Left lobe of liver (tissue), 2 donors: Measurements from ENCODE around the gene MAST1. TPM values are rescaled to one million over a fixed set of nuclear protein-coding genes. Genes with fewer than 3 reads are reported as not detected.
A peak's percentile ranks its signal among the peaks of the same experiment; 100 is the strongest.

Experiments
- ATAC-seq: fragments of 200-7000 bp; cut with Tn5 transposase; one replicate; pipeline ENCODE4 v1.9.1; 2020; ENCODE audit warnings: mild to moderate bottlenecking, moderate library complexity
- DNase-seq: peaks from one replicate; pipeline ENCODE4 v3.0.0-alpha.2; 2020; ENCODE audit warnings: low spot score
- total RNA-seq: library from RNA; stranded (reverse); gene quantifications from one replicate; pipeline ENCODE4 v1.2.1, GENCODE V29; 2021
- donor health status: DM: no; HTN: no; CAD: no; lungs with moderate emphysema.
- donor health status: DM: no; HTN: yes; CAD: no.

The MAST1 gene
- total RNA-seq, 1 donor from 2014 or later, result 0.86 TPM

DNA sequence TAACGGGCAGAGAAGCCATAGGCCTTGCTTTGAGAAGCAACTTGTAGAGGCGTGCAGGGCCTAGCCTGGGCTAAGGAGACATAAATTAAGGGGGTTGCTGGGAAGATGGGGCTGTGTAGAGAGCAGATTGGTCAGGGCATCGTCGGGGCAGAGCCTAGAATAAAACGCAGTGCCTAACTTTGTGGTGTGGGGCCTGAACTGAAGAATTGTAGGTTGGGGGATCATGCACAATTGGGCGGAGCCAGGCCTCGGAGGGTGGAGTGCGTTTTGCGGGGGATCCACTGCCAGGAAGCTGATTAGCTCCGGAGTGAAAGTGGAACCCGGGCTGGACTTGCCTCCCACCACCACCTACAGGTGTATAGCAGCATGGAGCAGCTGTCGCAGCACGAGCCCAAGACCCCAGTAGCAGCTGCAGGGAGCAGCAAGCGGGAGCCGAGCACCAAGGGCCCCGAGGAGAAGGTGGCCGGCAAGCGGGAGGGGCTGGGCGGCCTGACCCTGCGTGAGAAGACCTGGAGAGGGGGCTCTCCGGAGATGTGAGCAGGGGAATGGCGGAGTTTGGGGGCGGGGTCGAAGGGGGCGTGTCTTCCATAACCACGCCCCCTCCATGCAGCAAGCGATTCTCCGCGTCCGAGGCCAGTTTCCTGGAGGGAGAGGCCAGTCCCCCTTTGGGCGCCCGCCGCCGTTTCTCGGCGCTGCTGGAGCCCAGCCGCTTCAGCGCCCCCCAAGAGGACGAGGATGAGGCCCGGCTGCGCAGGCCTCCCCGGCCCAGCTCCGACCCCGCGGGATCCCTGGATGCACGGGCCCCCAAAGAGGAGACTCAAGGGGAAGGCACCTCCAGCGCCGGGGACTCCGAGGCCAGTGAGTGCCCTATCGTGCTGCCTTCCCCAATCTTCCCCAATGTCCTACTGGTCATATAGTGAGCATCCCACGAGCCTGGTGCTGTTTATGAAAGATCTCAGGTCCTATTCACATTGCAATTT, 29.1 kb downstream of the MAST1 start:
- no peak for DNase-seq
- peak; percentile 23 for ATAC-seq

- ATAC-seq, result no peak
- no peak for DNase-seq
Measured at GRCh38 chr19:12868540-12869112, 30.3 kb downstream of the MAST1 start.

GRCh38 chr19:12871681-12872080, 33.4 kb downstream of the MAST1 start:
- DNase-seq (no peak), ATAC-seq (no peak)

GRCh38 chr19:12872255-12872654, 33.9 kb downstream of the MAST1 start:
- ATAC-seq, result no peak

GRCh38 chr19:12872941-12873890, 34.9 kb downstream of the MAST1 start:
- peak; percentile 58 for DNase-seq

More at GRCh38 chr19:12872255-12872654, 33.9 kb downstream of the MAST1 start:
- DNase-seq, result no peak

GRCh38 chr19:12873891-12874745, 35.8 kb downstream of the MAST1 start:
- no peak for DNase-seq
- no peak for ATAC-seq

More at GRCh38 chr19:12872941-12873890, 34.9 kb downstream of the MAST1 start:
- peak; percentile 71 for ATAC-seq

DNA sequence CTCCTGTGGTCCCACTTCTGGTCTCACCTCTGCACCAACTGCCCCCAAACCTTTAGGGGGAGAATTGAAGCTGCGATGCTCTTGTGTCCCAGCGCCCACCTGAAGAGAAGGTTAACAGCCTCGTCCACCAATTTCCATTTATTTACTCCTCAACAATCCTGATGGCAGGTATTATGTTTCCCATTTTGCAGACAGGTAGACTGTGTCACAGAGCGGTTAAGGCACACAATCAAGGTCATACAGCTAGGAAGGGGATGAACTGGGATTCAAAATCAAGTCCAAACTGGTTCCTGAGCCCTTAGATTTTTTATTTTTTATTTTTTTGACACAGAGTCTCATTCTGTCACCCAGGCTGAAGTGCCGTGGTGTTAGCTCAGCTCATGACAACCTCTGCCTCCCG, 36.8 kb downstream of the MAST1 start:
- ATAC-seq (no peak), DNase-seq (no peak)

DNA sequence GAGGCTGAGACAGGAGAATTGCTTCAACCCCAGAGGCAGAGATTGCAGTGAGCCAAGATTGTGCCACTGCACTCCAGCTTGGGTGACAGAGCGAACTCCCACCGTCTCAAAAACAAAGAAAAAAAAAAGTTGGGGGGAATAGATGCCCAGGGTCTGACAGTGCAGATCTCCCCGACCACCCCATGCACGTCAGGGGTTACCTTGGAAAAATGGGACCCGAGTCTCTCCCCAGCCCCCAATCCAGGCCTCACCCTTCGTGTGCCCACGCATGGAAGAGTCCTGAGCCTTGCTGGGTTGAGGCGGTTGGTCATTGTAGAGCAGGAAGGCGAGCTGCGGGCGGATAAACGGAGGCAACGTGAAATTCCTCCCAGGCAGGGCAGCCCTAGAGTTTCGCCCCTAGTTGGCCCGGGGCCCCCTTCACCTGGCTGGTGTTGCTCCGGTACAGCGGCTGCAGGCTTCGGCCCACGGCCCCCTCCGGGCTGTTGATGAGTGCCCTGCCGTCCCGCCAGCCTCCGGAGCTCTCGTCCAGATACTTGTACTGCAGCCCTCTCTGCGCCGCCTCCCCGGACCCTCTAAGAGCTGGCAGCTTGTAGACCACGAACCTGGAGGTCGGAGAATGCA, 42.3 kb downstream of the MAST1 start:
- ATAC-seq (peak; percentile 46), DNase-seq (peak; percentile 55)

GRCh38 chr19:12881172-12881808, 43.0 kb downstream of the MAST1 start, which contains the start of gene DNASE2:
Gene DNASE2, minus strand, starts transcription at chr19:12881449. Its CDS starts 74 bp downstream, at chr19:12881375.
- ATAC-seq (peak; percentile 90), DNase-seq (peak; percentile 99)

GRCh38 chr19:12882589-12882988, 44.3 kb downstream of the MAST1 start:
- ATAC-seq, result no peak

GRCh38 chr19:12884202-12884601, 45.9 kb downstream of the MAST1 start:
- DNase-seq (no peak), ATAC-seq (no peak)

More at GRCh38 chr19:12882589-12882988, 44.3 kb downstream of the MAST1 start:
- no peak for DNase-seq

- ATAC-seq (no peak), DNase-seq (no peak)
Measured at GRCh38 chr19:12884627-12884925, 46.3 kb downstream of the MAST1 start.

GRCh38 chr19:12884926-12885748, 46.8 kb downstream of the MAST1 start:
- ATAC-seq, result peak; percentile 53
- DNase-seq, result peak; percentile 71

DNA sequence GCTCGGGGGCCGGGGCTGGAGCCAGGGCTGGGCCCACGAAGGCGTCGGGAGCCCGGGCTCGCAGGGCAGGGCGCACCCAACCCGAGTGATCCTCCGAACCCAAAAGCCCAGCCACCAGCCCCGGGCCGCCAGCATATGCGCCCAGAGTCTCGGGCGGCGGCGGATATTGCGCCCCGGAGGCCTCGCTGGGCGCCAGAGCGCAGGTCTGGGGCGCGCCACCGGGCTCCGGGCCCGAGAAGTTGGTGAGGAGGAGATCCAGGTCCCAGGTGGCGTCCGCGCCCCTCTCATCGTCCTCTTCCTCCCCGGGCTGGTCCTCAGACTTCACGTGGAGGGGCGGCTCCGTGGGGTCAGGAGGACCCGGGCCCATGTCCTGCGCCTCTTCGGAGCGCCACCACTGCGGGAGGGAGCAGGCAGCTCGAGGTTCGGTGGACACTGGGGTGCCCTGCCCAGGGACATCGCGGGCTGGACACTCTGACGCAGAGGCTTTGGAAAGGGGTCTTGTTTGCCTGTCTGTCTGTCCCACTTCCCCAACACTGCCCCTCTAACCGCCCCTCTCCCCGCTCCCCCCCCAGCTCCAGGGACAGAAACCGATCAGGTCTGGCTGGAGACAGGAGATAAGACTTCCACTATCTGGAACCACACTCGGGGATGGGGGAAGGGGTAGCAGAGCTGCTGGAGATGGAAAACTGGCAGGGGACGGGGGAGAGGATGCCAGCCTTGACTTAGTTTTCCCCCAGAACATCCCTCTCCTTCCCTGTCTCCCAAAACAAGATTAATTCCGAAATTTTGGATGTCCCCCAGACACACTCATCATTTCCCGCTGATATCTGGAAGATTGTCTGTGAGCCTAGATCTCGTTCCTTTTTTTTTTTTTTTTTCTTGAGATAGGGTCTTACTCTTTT, 47.7 kb downstream of the MAST1 start:
- DNase-seq, result no peak
- ATAC-seq, result no peak

DNA sequence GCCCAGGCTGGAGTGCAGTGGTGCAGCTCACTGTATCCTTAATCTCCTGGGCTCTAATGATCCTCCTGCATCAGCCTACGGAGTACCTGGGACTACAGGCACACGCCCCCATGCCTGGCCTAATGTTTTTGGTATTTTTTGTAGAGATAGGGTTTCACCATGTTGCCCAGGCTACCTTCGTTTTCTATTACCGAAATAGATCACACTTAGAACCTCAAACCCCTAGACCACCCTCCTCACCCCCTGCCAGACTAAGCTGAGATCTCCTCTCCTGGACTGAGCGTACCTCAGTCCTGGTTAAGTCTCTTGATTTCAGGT, 48.3 kb downstream of the MAST1 start:
- ATAC-seq (no peak), DNase-seq (no peak)

DNA sequence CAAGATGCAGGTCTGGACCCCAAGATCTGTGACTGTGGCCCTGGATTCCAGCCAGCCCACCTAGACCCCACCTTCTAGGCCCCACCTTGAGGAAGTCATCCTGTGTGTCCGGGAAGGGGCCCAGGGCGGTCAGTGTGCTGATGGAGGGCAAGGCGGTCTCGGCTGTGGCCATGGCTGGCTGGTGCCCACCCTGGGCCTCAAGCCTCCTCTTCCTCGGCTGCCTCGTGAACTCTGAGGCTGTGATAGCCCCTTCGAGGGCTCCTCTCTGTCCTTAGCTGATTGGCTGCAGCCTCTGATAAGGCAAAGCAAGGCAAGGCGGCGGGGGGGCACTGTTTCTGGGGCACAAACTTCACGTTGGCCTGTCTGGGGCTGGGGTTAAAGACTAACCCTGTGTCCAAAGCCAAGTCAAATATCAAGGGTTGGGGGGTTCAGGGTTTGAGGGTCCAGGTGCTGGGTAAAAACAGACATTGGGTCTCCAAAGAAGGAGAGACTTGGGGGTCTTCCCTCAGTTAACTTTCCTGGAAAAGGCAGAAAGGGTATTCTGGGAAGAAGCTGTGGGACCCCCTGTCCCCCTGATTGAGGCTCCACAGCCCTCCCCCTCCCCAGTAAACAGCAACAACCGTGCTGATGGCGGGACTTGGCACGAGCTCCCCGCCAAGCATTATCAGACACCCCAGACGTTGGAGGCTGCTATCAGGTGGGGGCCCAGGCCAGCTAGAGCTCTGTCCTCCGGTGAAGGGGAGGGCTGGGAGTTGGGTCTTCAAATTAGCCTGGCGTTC, 48.8 kb downstream of the MAST1 start, which contains the start of gene KLF1:
KLF1 (minus strand) TSS at position 233 of the 779 bp plus-strand sequence; CDS start at position 172, 61 bp downstream.
- DNase-seq, result no peak
- ATAC-seq, result no peak
